Epithelial cell of proximal tubule (primary cell): ENCODE results near the gene GRAMD1A. TPM values are rescaled to one million over a fixed set of nuclear protein-coding genes. Genes with fewer than 3 reads are reported as not detected.

Experiments
- DNase-seq: peaks from one replicate; pipeline ENCODE4 v3.0.0-alpha.2; 2011; ENCODE audit warnings: low read depth
- H3K4me3 ChIP-seq: 2 replicates; pipeline ENCODE4 v1.5.1; 2011; ENCODE audit warnings: low read depth, mild to moderate bottlenecking, low read length
- CTCF ChIP-seq: conservative IDR thresholded peaks from 2 replicates; pipeline ENCODE4 v1.5.1; 2012; ENCODE audit warnings: low read depth, mild to moderate bottlenecking, low read length
- total RNA-seq: library from RNA; depleted of rRNA; stranded (reverse); fragments of >200 nt; gene quantifications from 2 replicates; pipeline ENCODE4 v1.2.3, GENCODE V29; 2015

The GRAMD1A gene
- total RNA-seq, 1 donor from 2014 or later = 67.7 TPM

GRCh38 chr19:35073941-35074340 lies 73.8 kb downstream of the GRAMD1A start:
- DNase-seq = no peak
- TF ChIP-seq CTCF = no peak
- H3K4me3 ChIP-seq = no peak overlapping the region

GRCh38 chr19:35074426-35075201 lies 74.5 kb downstream of the GRAMD1A start:
- H3K4me3 ChIP-seq = no peak overlapping the region
- no peak for DNase-seq
- no peak for TF ChIP-seq CTCF

- no peak for DNase-seq
- no peak for TF ChIP-seq CTCF
- no peak overlapping the region for H3K4me3 ChIP-seq
These were observed 75.3 kb downstream of the GRAMD1A start for GRCh38 chr19:35075202-35076025.

- DNase-seq = no peak
- no peak for TF ChIP-seq CTCF
- no peak overlapping the region for H3K4me3 ChIP-seq
These were observed 75.9 kb downstream of the GRAMD1A start for GRCh38 chr19:35076026-35076370.

Other genes starting within 250 kb of the GRAMD1A start
- 4.0 and 5.7 TPM in 2 replicates for gene ZNF599, start 227.1 kb upstream of the GRAMD1A start, total RNA-seq
- gene ZNF30, start 73.4 kb upstream of the GRAMD1A start, total RNA-seq = 0.87 and 1.2 TPM in 2 replicates
- gene ZNF792, start 36.1 kb upstream of the GRAMD1A start, total RNA-seq = 3.3 and 4.1 TPM in 2 replicates
- gene SCN1B, start 30.1 kb downstream of the GRAMD1A start, total RNA-seq = 1.3 and 1.5 TPM in 2 replicates
- gene HPN, start 41.4 kb downstream of the GRAMD1A start, total RNA-seq = 2.0 TPM in 1 of 2 replicates, not detected in the other
- 1.0 TPM in 1 of 2 replicates, not detected in the other for gene FXYD3, start 115.5 kb downstream of the GRAMD1A start, total RNA-seq
- gene LGI4, start 134.7 kb downstream of the GRAMD1A start, total RNA-seq = not detected in 2 replicates
- gene FXYD1, start 138.5 kb downstream of the GRAMD1A start, total RNA-seq = not detected in 2 replicates
- gene FXYD7, start 142.9 kb downstream of the GRAMD1A start, total RNA-seq = not detected in 2 replicates
- 107 and 167 TPM in 2 replicates for gene FXYD5, start 154.4 kb downstream of the GRAMD1A start, total RNA-seq
- gene FAM187B, start 228.4 kb downstream of the GRAMD1A start, total RNA-seq = not detected in 2 replicates
- 97.1 and 106 TPM in 2 replicates for gene LSR, start 248.7 kb downstream of the GRAMD1A start, total RNA-seq